SU-DHL-6 (cell line): ENCODE results near the gene MNAT1.

ENCODE experiments used
- CTCF ChIP-seq: fragments of 200-600 bp; sonication (generic); IDR thresholded peaks from one replicate; pipeline ENCODE4 v1.5.1; 2017; ENCODE audit warnings: antibody characterized with exemption, mild to moderate bottlenecking, low read length, moderate library complexity; ENCODE audit not compliant: insufficient read depth, poor library complexity, severe bottlenecking
- EZH2phosphoT487 ChIP-seq: fragments of 200-600 bp; sonication (generic), shearing (Covaris generic); conservative IDR thresholded peaks from 2 replicates; pipeline ENCODE4 v1.6.1; 2018; ENCODE audit warnings: mild to moderate bottlenecking, antibody characterized with exemption, low read length, moderate library complexity, mixed read lengths

- TF ChIP-seq CTCF = no peak
- TF ChIP-seq EZH2phosphoT487 = no peak
Measured at GRCh38 chr14:60848066-60848465, 113.5 kb downstream of the MNAT1 start.
